Left lung (tissue), 10 donors: ENCODE results near the gene NEFH. TPM values are rescaled to one million over a fixed set of nuclear protein-coding genes. Genes with fewer than 3 reads are reported as not detected.

Experiments used
- ATAC-seq: fragments of 200-7000 bp; cut with Tn5 transposase; one replicate; pipeline ENCODE4 v1.9.1; 2020; ENCODE audit warnings: moderate library complexity
- DNase-seq, 4 donors: peaks; one replicate each; pipeline ENCODE4 v3.0.0-alpha.2; 2013 to 2020
- H3K27ac ChIP-seq, 2 donors: fragments of 200-600 bp; sonication (generic) in 1 of 2; one replicate each; pipeline versions ENCODE4 v1.5.0 to v1.8.0; 2020 to 2021
- H3K27me3 ChIP-seq, 2 donors: fragments of 200-600 bp; sonication (generic) in 1 of 2; one replicate each; pipeline versions ENCODE4 v1.5.0 to v1.8.0; 2020 to 2021
- H3K36me3 ChIP-seq, 2 donors: fragments of 200-600 bp; sonication (generic) in 1 of 2; one replicate each; pipeline versions ENCODE4 v1.5.0 to v1.8.0; 2020 to 2021
- H3K4me1 ChIP-seq, 2 donors: fragments of 200-600 bp; one replicate each; pipeline ENCODE4 v1.8.0; 2021
- H3K4me3 ChIP-seq, 2 donors: fragments of 200-600 bp; sonication (generic) in 1 of 2; one replicate each; pipeline versions ENCODE4 v1.5.0 to v1.8.0; 2020 to 2021; ENCODE audit warnings: mild to moderate bottlenecking in 1 of 2
- H3K9me3 ChIP-seq, 2 donors: fragments of 200-600 bp; sonication (generic) in 1 of 2; one replicate each; pipeline versions ENCODE4 v1.5.0 to v1.8.0; 2020 to 2021
- CTCF ChIP-seq, 2 donors: fragments of 200-600 bp; sonication (generic) in 1 of 2; IDR thresholded peaks; one replicate each; pipeline versions ENCODE4 v1.5.0 to v1.8.0; 2021; ENCODE audit warnings: antibody characterized with exemption in 2 of 2
- intact Hi-C, 2 donors: fragments of 100-400 bp; cut with DNase I; formaldehyde crosslinking; loops; one replicate each; pipeline versions ENCODE4 v1.11.2 to v1.14.2; 2022
- polyA plus RNA-seq, 6 donors: library from polyadenylated mRNA; unstranded; fragments of 120-200 nt; gene quantifications; one replicate each; pipeline ENCODE4 v1.2.1, GENCODE V29; 2013; ENCODE audit not compliant: insufficient read length in 6 of 6
- total RNA-seq, 2 donors: library from RNA; stranded (reverse); fragmentation: NEBNext Ultra II Directional; extraction: Animal tissue kit (Norgen Biotek cat#: 25700); gene quantifications; one replicate each; pipeline ENCODE4 v1.2.1, GENCODE V29; 2021
- donor health status: DM: no; HTN: yes; CAD: no.
- donor health status: DM: no; HTN: no; CAD: no.

The NEFH gene
- total and polyA plus RNA-seq, 8 donors = 0.55 to 5.8 (median 4.6) TPM

GRCh38 chr22:29470159-29470855, 9.7 kb upstream of the NEFH start:
- intact Hi-C loops = no loop called here
- Histone ChIP-seq H3K4me3 (peak overlapping the region in 1 of 2 donors; percentile 25), H3K27me3 (peaks cover 0 to 38% of the 10 kb centered on the region in 2 donors), H3K4me1 (peaks cover 0 to 4% of the 10 kb centered on the region in 2 donors), H3K27ac (no peak overlapping the region), H3K9me3 (no peaks in the 10 kb centered on the region), H3K36me3 (no peaks in the 10 kb centered on the region)
- TF ChIP-seq CTCF (IDR thresholded peaks at IDR 0.05) = peak; percentile 56 to 79
- peak; percentile 93 for ATAC-seq
- peak in 3 of 4 donors; percentile 54 to 86 (median 64) for DNase-seq

GRCh38 chr22:29473001-29473400, 7.0 kb upstream of the NEFH start:
- Histone ChIP-seq H3K27ac (no peak overlapping the region), H3K9me3 (no peaks in the 10 kb centered on the region), H3K27me3 (peaks cover 0 to 54% of the 10 kb centered on the region in 2 donors), H3K4me1 (peaks cover 0 to 4% of the 10 kb centered on the region in 2 donors), H3K4me3 (no peak overlapping the region), H3K36me3 (no peaks in the 10 kb centered on the region)
- intact Hi-C loops = no loop called here
- ATAC-seq = no peak
- no peak for DNase-seq
- no peak for TF ChIP-seq CTCF (IDR thresholded peaks at IDR 0.05)

DNA sequence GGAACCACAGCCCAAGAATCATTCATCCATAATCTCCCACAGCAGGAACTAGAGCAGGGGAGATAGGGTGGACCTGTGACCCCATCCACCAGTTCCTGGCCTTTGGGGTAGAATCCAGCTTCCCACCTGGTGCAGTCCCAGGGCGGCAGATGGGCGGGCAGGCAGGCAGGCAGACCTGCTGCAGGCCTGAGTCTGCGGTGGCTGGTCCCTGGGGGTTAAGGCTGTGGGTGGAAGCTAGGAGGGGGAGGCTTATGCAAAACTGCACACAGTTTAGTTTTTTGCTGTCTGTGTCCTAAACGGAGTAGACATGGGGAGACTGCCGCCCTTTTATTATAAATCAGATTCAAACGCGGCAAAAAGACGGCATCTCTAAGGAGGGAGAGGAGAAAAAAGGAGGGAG, 4.5 kb upstream of the NEFH start:
- intact Hi-C loops = no loop called here
- Histone ChIP-seq H3K27ac (no peak overlapping the region), H3K36me3 (no peaks in the 10 kb centered on the region), H3K27me3 (peaks cover 23 to 54% of the 10 kb centered on the region in 2 donors), H3K9me3 (no peaks in the 10 kb centered on the region), H3K4me3 (no peak overlapping the region), H3K4me1 (peaks cover under 1 to 8% of the 10 kb centered on the region in 2 donors)
- TF ChIP-seq CTCF (IDR thresholded peaks at IDR 0.05) = no peak
- DNase-seq (no peak), ATAC-seq (no peak)

GRCh38 chr22:29476116-29476515, 3.9 kb upstream of the NEFH start:
- Histone ChIP-seq H3K36me3 (no peaks in the 10 kb centered on the region), H3K4me1 (peaks cover 0 to 13% of the 10 kb centered on the region in 2 donors), H3K9me3 (no peaks in the 10 kb centered on the region), H3K27me3 (peaks cover 29 to 54% of the 10 kb centered on the region in 2 donors), H3K27ac (no peak overlapping the region), H3K4me3 (no peak overlapping the region)
- intact Hi-C loops = no loop called here
- ATAC-seq = no peak
- no peak for DNase-seq
- no peak for TF ChIP-seq CTCF (IDR thresholded peaks at IDR 0.05)

GRCh38 chr22:29477723-29478318, 2.2 kb upstream of the NEFH start:
- TF ChIP-seq CTCF (IDR thresholded peaks at IDR 0.05) = no peak
- no peaks in the 10 kb centered on the region for H3K9me3 ChIP-seq
- ATAC-seq (no peak), DNase-seq (no peak)
- no peaks in the 10 kb centered on the region for H3K36me3 ChIP-seq
- intact Hi-C loops = no loop called here
- H3K27ac ChIP-seq = no peak overlapping the region
- H3K4me1 ChIP-seq = peaks cover 0 to 19% of the 10 kb centered on the region in 2 donors
- H3K27me3 ChIP-seq = peaks cover 41 to 68% of the 10 kb centered on the region in 2 donors
- no peak overlapping the region for H3K4me3 ChIP-seq
